ENCODE results near the gene CD40. TPM values are rescaled to one million over a fixed set of nuclear protein-coding genes. Genes with fewer than 3 reads are reported as not detected.

Gene CD40
- total and polyA plus RNA-seq, 7 experiments from 2014 or later: 1.7 to 10.0 (median 4.0) TPM

- Histone ChIP-seq H3K9me3 (ENCODE audit: control insufficient read depth in 2 of 3, low read length in 3 of 3) (no peaks in the 10 kb centered on the region), H3K27me3 (ENCODE audit: control insufficient read depth in 2 of 2, insufficient read depth in 2 of 2, low read length in 2 of 2) (peaks cover 9 to 10% of the 10 kb centered on the region in 2 donors), H3K4me1 (ENCODE audit: control insufficient read depth in 2 of 2, insufficient read depth in 2 of 2, low read length in 2 of 2) (no peaks in the 10 kb centered on the region), H3K4me3 (ENCODE audit: low read length) (no peak overlapping the region), H3K27ac (ENCODE audit: low read depth, low read length) (no peak overlapping the region), H3K36me3 (ENCODE audit: control insufficient read depth in 2 of 3, insufficient read depth in 3 of 3, low read length in 3 of 3) (no peaks in the 10 kb centered on the region)
- intact Hi-C loops (cut with micrococcal nuclease): no loop called here
- ChIA-PET POLR2A (no interaction called here), CTCF (no interaction called here)
- H3K36me3 Mint-ChIP-seq: peaks cover 0 to 8% (median 4%) of the 10 kb centered on the region in 5 donors
- peaks cover 0 to 10% (median 3%) of the 10 kb centered on the region in 11 donors for H3K9me3 Mint-ChIP-seq
- no peak overlapping the region for H3K4me3 Mint-ChIP-seq
- H3K27ac Mint-ChIP-seq: no peak overlapping the region
- ATAC-seq: no peak
- DNase-seq: no peak
- peaks cover 51 to 70% (median 62%) of the 10 kb centered on the region in 5 donors for H3K27me3 Mint-ChIP-seq
- H3K4me1 Mint-ChIP-seq: peaks cover 0 to 1% (median 0%) of the 10 kb centered on the region in 7 donors
Measured at GRCh38 chr20:46100988-46101387, 17.1 kb upstream of the CD40 start.

GRCh38 chr20:46101957-46102356 lies 16.2 kb upstream of the CD40 start:
- intact Hi-C loops (cut with micrococcal nuclease): no loop called here
- Mint-ChIP-seq H3K9me3 (peaks cover 0 to 10% (median 3%) of the 10 kb centered on the region in 11 donors), H3K27ac (no peak overlapping the region), H3K4me3 (no peak overlapping the region), H3K36me3 (peaks cover 0 to 8% (median 4%) of the 10 kb centered on the region in 5 donors), H3K4me1 (peaks cover 0 to 1% (median 0%) of the 10 kb centered on the region in 7 donors), H3K27me3 (peaks cover 55 to 69% (median 66%) of the 10 kb centered on the region in 5 donors)
- no peak overlapping the region for H3K4me3 ChIP-seq (ENCODE audit: low read length)
- H3K4me1 ChIP-seq (ENCODE audit: control insufficient read depth in 2 of 2, insufficient read depth in 2 of 2, low read length in 2 of 2): no peaks in the 10 kb centered on the region
- H3K36me3 ChIP-seq (ENCODE audit: control insufficient read depth in 2 of 3, insufficient read depth in 3 of 3, low read length in 3 of 3): no peaks in the 10 kb centered on the region
- H3K27ac ChIP-seq (ENCODE audit: low read depth, low read length): no peak overlapping the region
- DNase-seq (no peak), ATAC-seq (no peak)
- ChIA-PET CTCF (no interaction called here), POLR2A (no interaction called here)
- H3K9me3 ChIP-seq (ENCODE audit: control insufficient read depth in 2 of 3, low read length in 3 of 3): no peaks in the 10 kb centered on the region
- peaks cover 9 to 10% of the 10 kb centered on the region in 2 donors for H3K27me3 ChIP-seq (ENCODE audit: control insufficient read depth in 2 of 2, insufficient read depth in 2 of 2, low read length in 2 of 2)

GRCh38 chr20:46102940-46103339 lies 15.2 kb upstream of the CD40 start:
- ChIA-PET CTCF (no interaction called here), POLR2A (no interaction called here)
- Histone ChIP-seq H3K4me1 (ENCODE audit: control insufficient read depth in 2 of 2, insufficient read depth in 2 of 2, low read length in 2 of 2) (no peaks in the 10 kb centered on the region), H3K9me3 (ENCODE audit: control insufficient read depth in 2 of 3, low read length in 3 of 3) (no peaks in the 10 kb centered on the region), H3K4me3 (ENCODE audit: low read length) (no peak overlapping the region), H3K27me3 (ENCODE audit: control insufficient read depth in 2 of 2, insufficient read depth in 2 of 2, low read length in 2 of 2) (peaks cover 9 to 10% of the 10 kb centered on the region in 2 donors), H3K27ac (ENCODE audit: low read depth, low read length) (no peak overlapping the region), H3K36me3 (ENCODE audit: control insufficient read depth in 2 of 3, insufficient read depth in 3 of 3, low read length in 3 of 3) (no peaks in the 10 kb centered on the region)
- Mint-ChIP-seq H3K4me1 (peaks cover 0 to 3% (median 0%) of the 10 kb centered on the region in 7 donors), H3K9me3 (peaks cover 0 to 10% (median 3%) of the 10 kb centered on the region in 11 donors), H3K27ac (no peak overlapping the region), H3K36me3 (peaks cover 0 to 8% (median 4%) of the 10 kb centered on the region in 5 donors), H3K4me3 (no peak overlapping the region), H3K27me3 (peaks cover 65 to 72% (median 65%) of the 10 kb centered on the region in 5 donors)
- ATAC-seq (no peak), DNase-seq (no peak)
- intact Hi-C loops (cut with micrococcal nuclease): no loop called here

GRCh38 chr20:46104262-46104661 lies 13.9 kb upstream of the CD40 start:
- ATAC-seq: no peak
- POLR2A ChIA-PET: no interaction called here

GRCh38 chr20:46107061-46107460 lies 11.1 kb upstream of the CD40 start:
- Histone ChIP-seq H3K27ac (ENCODE audit: low read depth, low read length) (no peak overlapping the region), H3K4me1 (ENCODE audit: control insufficient read depth in 2 of 2, insufficient read depth in 2 of 2, low read length in 2 of 2) (no peaks in the 10 kb centered on the region), H3K4me3 (ENCODE audit: low read length) (no peak overlapping the region), H3K27me3 (ENCODE audit: control insufficient read depth in 2 of 2, insufficient read depth in 2 of 2, low read length in 2 of 2) (peaks cover 5 to 6% of the 10 kb centered on the region in 2 donors), H3K36me3 (ENCODE audit: control insufficient read depth in 2 of 3, insufficient read depth in 3 of 3, low read length in 3 of 3) (no peaks in the 10 kb centered on the region), H3K9me3 (ENCODE audit: control insufficient read depth in 2 of 3, low read length in 3 of 3) (no peaks in the 10 kb centered on the region)
- Mint-ChIP-seq H3K27ac (no peak overlapping the region), H3K9me3 (peaks cover 0 to 10% (median 3%) of the 10 kb centered on the region in 11 donors), H3K4me3 (no peak overlapping the region), H3K36me3 (peaks cover 0 to 4% (median 0%) of the 10 kb centered on the region in 5 donors), H3K4me1 (peaks cover 0 to 14% (median 0%) of the 10 kb centered on the region in 7 donors), H3K27me3 (peaks cover 54 to 72% (median 65%) of the 10 kb centered on the region in 5 donors)
- POLR2A ChIA-PET: no interaction called here
- intact Hi-C loops (cut with micrococcal nuclease): no loop called here
- ATAC-seq (no peak), DNase-seq (no peak)
- CTCF ChIA-PET: no interaction called here

More at GRCh38 chr20:46104262-46104661, 13.9 kb upstream of the CD40 start:
- no peaks in the 10 kb centered on the region for H3K4me1 ChIP-seq (ENCODE audit: control insufficient read depth in 2 of 2, insufficient read depth in 2 of 2, low read length in 2 of 2)
- CTCF ChIA-PET: no interaction called here
- Mint-ChIP-seq H3K9me3 (peaks cover 0 to 10% (median 3%) of the 10 kb centered on the region in 11 donors), H3K27me3 (peaks cover 63 to 70% (median 69%) of the 10 kb centered on the region in 5 donors), H3K36me3 (peaks cover 0 to 8% (median 4%) of the 10 kb centered on the region in 5 donors), H3K4me1 (peaks cover 0 to 7% (median 0%) of the 10 kb centered on the region in 7 donors), H3K4me3 (no peak overlapping the region), H3K27ac (no peak overlapping the region)
- intact Hi-C loops (cut with micrococcal nuclease): no loop called here
- H3K36me3 ChIP-seq (ENCODE audit: control insufficient read depth in 2 of 3, insufficient read depth in 3 of 3, low read length in 3 of 3): no peaks in the 10 kb centered on the region
- peaks cover 5 to 10% of the 10 kb centered on the region in 2 donors for H3K27me3 ChIP-seq (ENCODE audit: control insufficient read depth in 2 of 2, insufficient read depth in 2 of 2, low read length in 2 of 2)
- no peaks in the 10 kb centered on the region for H3K9me3 ChIP-seq (ENCODE audit: control insufficient read depth in 2 of 3, low read length in 3 of 3)
- no peak overlapping the region for H3K4me3 ChIP-seq (ENCODE audit: low read length)
- DNase-seq: no peak
- H3K27ac ChIP-seq (ENCODE audit: low read depth, low read length): no peak overlapping the region

- Mint-ChIP-seq H3K36me3 (no peaks in the 10 kb centered on the region), H3K27me3 (peaks cover 43 to 66% (median 54%) of the 10 kb centered on the region in 5 donors), H3K27ac (no peak overlapping the region), H3K9me3 (peaks cover 0 to 6% (median 0%) of the 10 kb centered on the region in 11 donors), H3K4me3 (no peak overlapping the region), H3K4me1 (peaks cover 0 to 14% (median 0%) of the 10 kb centered on the region in 7 donors)
- no peak overlapping the region for H3K27ac ChIP-seq (ENCODE audit: low read depth, low read length)
- ATAC-seq (peak; percentile 57), DNase-seq (no peak)
- intact Hi-C loops (cut with micrococcal nuclease): no loop called here
- ChIA-PET POLR2A (no interaction called here), CTCF (no interaction called here)
- no peaks in the 10 kb centered on the region for H3K9me3 ChIP-seq (ENCODE audit: control insufficient read depth in 2 of 3, low read length in 3 of 3)
- H3K27me3 ChIP-seq (ENCODE audit: control insufficient read depth in 2 of 2, insufficient read depth in 2 of 2, low read length in 2 of 2): peaks cover 5 to 6% of the 10 kb centered on the region in 2 donors
- no peaks in the 10 kb centered on the region for H3K4me1 ChIP-seq (ENCODE audit: control insufficient read depth in 2 of 2, insufficient read depth in 2 of 2, low read length in 2 of 2)
- H3K36me3 ChIP-seq (ENCODE audit: control insufficient read depth in 2 of 3, insufficient read depth in 3 of 3, low read length in 3 of 3): no peaks in the 10 kb centered on the region
- H3K4me3 ChIP-seq (ENCODE audit: low read length): no peak overlapping the region
Measured at GRCh38 chr20:46108435-46108841, 9.7 kb upstream of the CD40 start.

GRCh38 chr20:46108976-46109375 lies 9.1 kb upstream of the CD40 start:
- CTCF ChIA-PET: no interaction called here
- intact Hi-C loops (cut with micrococcal nuclease): no loop called here

More at GRCh38 chr20:46108976-46109375, 9.1 kb upstream of the CD40 start:
- H3K4me3 ChIP-seq (ENCODE audit: low read length): no peak overlapping the region
- ATAC-seq: no peak
- Mint-ChIP-seq H3K9me3 (peaks cover 0 to 6% (median 0%) of the 10 kb centered on the region in 11 donors), H3K4me3 (no peak overlapping the region), H3K27ac (no peak overlapping the region), H3K36me3 (no peaks in the 10 kb centered on the region), H3K27me3 (peaks cover 41 to 72% (median 57%) of the 10 kb centered on the region in 5 donors), H3K4me1 (peaks cover 0 to 14% (median 0%) of the 10 kb centered on the region in 7 donors)
- POLR2A ChIA-PET: no interaction called here
- H3K36me3 ChIP-seq (ENCODE audit: control insufficient read depth in 2 of 3, insufficient read depth in 3 of 3, low read length in 3 of 3): no peaks in the 10 kb centered on the region
- H3K4me1 ChIP-seq (ENCODE audit: control insufficient read depth in 2 of 2, insufficient read depth in 2 of 2, low read length in 2 of 2): no peaks in the 10 kb centered on the region
- peaks cover 5 to 6% of the 10 kb centered on the region in 2 donors for H3K27me3 ChIP-seq (ENCODE audit: control insufficient read depth in 2 of 2, insufficient read depth in 2 of 2, low read length in 2 of 2)
- no peak for DNase-seq
- no peaks in the 10 kb centered on the region for H3K9me3 ChIP-seq (ENCODE audit: control insufficient read depth in 2 of 3, low read length in 3 of 3)
- no peak overlapping the region for H3K27ac ChIP-seq (ENCODE audit: low read depth, low read length)

Measured in naive thymus-derived CD4-positive, alpha-beta T cell (primary cell).